ENCODE results near the gene MAPK14. TPM values are rescaled to one million over a fixed set of nuclear protein-coding genes. Genes with fewer than 3 reads are reported as not detected.
A peak's percentile ranks its signal among the peaks of the same experiment; 100 is the strongest.
"Not testable (repeated sequence)": the region's sequence is repeated elsewhere in the genome, so short reads cannot be mapped to it uniquely, and the experiment has no call there.

The MAPK14 gene
- total and polyA plus RNA-seq, 12 donors: 11.3 to 119 (median 49.3) TPM

GRCh38 chr6:36032261-36032660 is 4.7 kb downstream of the MAPK14 start:
- Histone ChIP-seq H3K4me3 (no peak overlapping the region), H3K9me3 (replicated peaks in 1 of 3) (no peaks in the 10 kb centered on the region), H3K27me3 (no peaks in the 10 kb centered on the region), H3K27ac (no peak overlapping the region), H3K36me3 (replicated peaks in 1 of 2) (no peaks in the 10 kb centered on the region), H3K4me1 (replicated peaks in 1 of 2) (peaks cover 15 to 76% of the 10 kb centered on the region in 2 donors)
- no peak for DNase-seq
- intact Hi-C loops (cut with DNase I): no loop called here
- TF ChIP-seq CTCF (IDR thresholded peaks at IDR 0.05) (no peak), POLR2A (IDR thresholded peaks at IDR 0.05) (no peak)
- 69 to 88% (median 75%) methylated on average over 1 of the region's 1 CpG for WGBS, 4 donors

- Histone ChIP-seq H3K27ac (peak overlapping the region in 1 of 5 donors; percentile 10), H3K4me1 (replicated peaks in 1 of 2) (peaks cover 22 to 84% of the 10 kb centered on the region in 2 donors)
- H3K27me3 ChIP-seq; H3K36me3 ChIP-seq (replicated peaks in 1 of 2); H3K4me3 ChIP-seq; H3K9me3 ChIP-seq (replicated peaks in 1 of 3); DNase-seq; intact Hi-C loops (cut with DNase I): not testable (repeated sequence)
- 87 to 95% (median 94%) methylated on average over 10 of the region's 10 CpGs for WGBS, 4 donors
Observed at GRCh38 chr6:36033144-36033543, 5.5 kb downstream of the MAPK14 start.

- Histone ChIP-seq H3K36me3 (replicated peaks in 1 of 2) (no peaks in the 10 kb centered on the region), H3K4me1 (replicated peaks in 1 of 2) (peaks cover 29 to 92% of the 10 kb centered on the region in 2 donors), H3K9me3 (replicated peaks in 1 of 3) (no peaks in the 10 kb centered on the region), H3K4me3 (no peak overlapping the region), H3K27ac (peak overlapping the region in 1 of 5 donors; percentile 10), H3K27me3 (no peaks in the 10 kb centered on the region)
- intact Hi-C loops (cut with DNase I): no loop called here
- TF ChIP-seq CTCF (IDR thresholded peaks at IDR 0.05): no peak
- TF ChIP-seq POLR2A (IDR thresholded peaks at IDR 0.05): no peak
- 58 to 66% (median 65%) methylated on average over 3 of the region's 3 CpGs for WGBS, 4 donors
- DNase-seq: peak in 1 of 7 donors; percentile 17
Observed at GRCh38 chr6:36033935-36034334, 6.3 kb downstream of the MAPK14 start.

GRCh38 chr6:36034441-36034840 is 6.8 kb downstream of the MAPK14 start:
- Histone ChIP-seq H3K4me3 (no peak overlapping the region), H3K27ac (no peak overlapping the region), H3K9me3 (replicated peaks in 1 of 3) (no peaks in the 10 kb centered on the region), H3K36me3 (replicated peaks in 1 of 2) (no peaks in the 10 kb centered on the region), H3K4me1 (replicated peaks in 1 of 2) (peaks cover 30 to 97% of the 10 kb centered on the region in 2 donors), H3K27me3 (no peaks in the 10 kb centered on the region)
- DNase-seq: no peak
- WGBS, 4 donors: 51 to 62% (median 57%) methylated on average over 3 of the region's 3 CpGs
- TF ChIP-seq CTCF (IDR thresholded peaks at IDR 0.05) (no peak), POLR2A (IDR thresholded peaks at IDR 0.05) (no peak)
- intact Hi-C loops (cut with DNase I): no loop called here

DNA sequence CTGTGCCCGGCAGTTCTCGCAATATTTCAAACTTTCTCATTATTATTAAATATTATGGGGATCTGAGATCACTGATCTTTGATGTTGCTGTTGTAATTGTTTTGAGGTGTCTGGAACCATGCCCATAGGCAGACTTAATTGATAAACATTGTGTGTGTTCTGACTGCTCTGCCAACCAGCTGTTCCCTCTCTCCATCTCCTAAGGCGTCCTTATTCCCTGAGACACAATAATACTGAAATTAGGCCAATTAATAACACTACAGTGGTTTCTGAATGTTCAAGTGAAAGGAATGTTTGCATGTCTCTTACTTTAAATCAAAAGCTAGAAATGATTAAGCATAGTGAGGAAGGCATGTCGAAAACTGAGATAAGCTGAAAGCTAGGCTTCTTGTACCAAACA is 7.6 kb downstream of the MAPK14 start:
- WGBS, 4 donors: 34 to 65% (median 59%) methylated on average over 4 of the region's 4 CpGs
- DNase-seq: no peak
- Histone ChIP-seq H3K4me3 (no peak overlapping the region), H3K9me3 (replicated peaks in 1 of 3) (no peaks in the 10 kb centered on the region), H3K27ac (no peak overlapping the region), H3K4me1 (replicated peaks in 1 of 2) (peaks cover 30 to 97% of the 10 kb centered on the region in 2 donors), H3K36me3 (replicated peaks in 1 of 2) (no peaks in the 10 kb centered on the region), H3K27me3 (no peaks in the 10 kb centered on the region)
- intact Hi-C loops (cut with DNase I): no loop called here
- no peak for TF ChIP-seq POLR2A (IDR thresholded peaks at IDR 0.05)
- TF ChIP-seq CTCF (IDR thresholded peaks at IDR 0.05): no peak
